ENCODE results near the gene NPAS2.

Gene NPAS2

DNA sequence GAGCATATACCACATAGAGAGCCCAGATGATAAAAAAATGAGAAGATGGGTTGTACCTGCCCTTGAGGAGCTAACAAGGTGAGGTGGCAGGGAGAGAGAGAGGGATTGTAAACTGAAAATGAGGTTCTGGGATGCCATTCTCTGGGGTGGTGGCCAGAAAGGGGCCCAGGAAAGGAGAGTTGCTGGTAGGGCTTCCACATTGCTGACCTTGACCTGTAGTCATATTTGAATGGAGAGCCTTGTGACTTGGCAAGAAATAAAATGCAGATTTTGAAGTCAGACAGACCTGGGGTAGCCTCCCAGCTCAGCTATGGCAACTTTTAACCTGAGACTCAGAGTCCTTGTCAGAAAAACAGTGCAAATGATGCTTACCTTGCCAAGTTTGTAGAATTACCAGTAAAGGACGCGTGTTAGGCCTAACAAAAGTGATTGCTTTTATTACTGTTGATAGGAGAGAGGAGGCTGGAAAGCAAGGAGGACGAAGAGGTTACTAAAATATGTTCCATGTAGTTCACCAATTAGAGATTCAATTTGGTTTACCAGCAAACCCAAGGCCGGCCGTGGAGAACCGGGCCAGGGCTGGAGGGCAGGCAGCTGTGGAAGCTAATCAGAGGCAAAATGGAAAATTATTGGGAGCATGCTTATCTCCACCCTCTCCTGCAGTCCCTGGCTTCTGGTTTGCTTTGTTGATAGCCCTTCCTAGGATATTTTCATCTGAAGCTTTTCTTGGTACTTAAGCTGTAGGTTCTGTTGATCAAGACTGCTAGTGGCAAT, 3.9 kb downstream of the NPAS2 start:
- no peak for DNase-seq

DNA sequence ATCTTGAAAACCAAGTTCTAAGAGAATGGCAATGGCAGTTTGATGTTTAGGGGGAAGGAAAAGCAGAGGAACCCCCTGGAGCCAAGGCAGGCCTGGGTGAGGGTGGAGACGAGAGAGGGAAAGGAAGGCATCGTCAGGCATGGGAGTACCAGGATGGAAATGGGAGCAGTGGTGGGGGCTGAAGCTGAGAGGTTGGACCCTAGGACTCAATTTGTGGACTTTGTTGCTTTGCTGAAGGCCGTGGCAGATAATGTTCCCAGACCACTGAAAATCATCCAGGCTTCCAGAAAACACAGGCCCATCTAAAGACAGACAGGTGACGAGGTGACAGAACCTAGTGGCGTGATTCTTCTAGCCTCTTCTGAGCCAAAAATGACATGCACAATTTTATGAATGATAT, 4.9 kb downstream of the NPAS2 start:
- no peak for DNase-seq

DNA sequence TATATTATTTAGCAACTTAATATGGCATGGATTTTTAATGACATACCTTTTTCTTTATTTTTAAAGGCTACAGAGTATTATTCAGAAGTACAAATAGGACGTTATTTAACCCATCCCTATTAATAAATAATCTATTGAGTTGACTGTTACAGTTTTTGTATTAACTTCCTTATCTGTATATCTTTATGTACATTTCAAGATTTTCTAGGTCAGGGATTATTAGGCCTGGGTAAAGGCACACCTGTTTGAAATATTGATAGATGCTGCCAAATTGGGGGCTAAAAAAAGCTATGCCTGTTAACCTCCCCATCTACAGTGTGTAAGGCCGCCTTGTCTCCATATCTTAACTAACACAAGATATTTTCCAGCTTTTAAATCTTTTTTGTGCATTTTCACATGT, 6.6 kb downstream of the NPAS2 start:
- DNase-seq = no peak

DNA sequence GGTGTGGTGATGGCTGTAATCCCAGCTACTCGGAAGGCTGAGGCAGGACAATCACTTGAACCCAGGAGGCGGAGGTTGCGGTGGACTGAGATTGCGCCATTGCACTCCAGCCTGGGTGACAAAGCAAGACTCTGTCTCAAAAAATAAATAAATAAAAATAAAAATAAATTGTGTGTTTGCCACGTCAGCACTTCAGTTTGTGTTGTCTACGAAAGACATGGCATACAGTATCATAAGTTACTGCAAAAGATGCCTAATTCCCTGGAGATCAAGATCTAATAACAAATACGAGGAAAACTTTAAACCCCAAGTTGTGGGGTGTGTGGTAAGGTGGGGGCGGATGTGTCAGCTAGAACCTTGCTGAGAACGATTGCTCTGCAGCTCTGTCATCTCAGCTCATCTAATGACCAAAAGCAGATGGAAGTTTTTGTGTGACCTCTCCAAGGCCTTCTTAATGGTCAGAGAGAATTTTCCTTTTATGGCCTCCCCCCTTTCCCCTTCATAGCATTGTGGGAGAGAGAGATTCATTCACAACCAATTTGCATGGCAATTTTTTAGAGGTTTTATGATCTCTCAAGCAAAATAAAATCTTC, 11.3 kb downstream of the NPAS2 start:
- no peak for DNase-seq

DNA sequence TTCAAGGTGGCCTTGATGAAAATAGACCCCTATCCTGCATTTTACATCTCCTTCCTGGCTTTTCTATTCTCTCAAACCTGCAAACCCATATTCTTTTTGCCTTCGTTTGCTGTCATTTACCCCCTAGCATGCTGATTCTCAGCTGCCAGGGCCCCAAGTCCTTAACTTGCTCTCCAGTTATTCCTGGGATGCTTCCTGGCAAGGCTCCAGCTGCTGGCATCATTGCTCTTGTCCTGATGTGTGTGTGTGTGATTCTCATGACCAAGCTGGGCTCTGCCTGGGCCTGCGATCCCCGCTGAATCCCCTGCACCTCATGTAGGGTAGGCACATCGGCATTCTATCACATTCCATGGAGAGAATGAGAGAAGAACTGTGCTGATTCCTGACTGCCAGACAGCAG, 11.9 kb downstream of the NPAS2 start:
- DNase-seq = no peak

DNA sequence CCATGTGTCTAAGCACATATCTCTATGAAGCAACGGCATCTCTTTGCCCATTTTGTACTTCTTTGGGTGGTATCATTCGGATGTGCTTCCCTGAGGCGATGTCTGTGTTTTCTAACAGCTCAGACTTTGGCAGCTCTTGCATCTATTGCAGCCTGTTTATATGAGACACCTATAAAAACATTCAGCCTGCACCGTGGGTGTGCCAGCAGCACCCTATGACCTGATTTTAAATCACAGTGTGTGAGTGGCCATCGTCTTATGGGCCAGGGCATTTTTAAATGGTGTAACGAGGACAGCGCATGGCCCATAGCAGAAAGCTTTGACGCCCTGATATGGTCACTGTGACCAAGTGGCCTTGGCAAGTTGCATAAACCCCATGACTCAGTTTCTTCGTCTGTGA, 12.9 kb downstream of the NPAS2 start:
- no peak for DNase-seq

DNA sequence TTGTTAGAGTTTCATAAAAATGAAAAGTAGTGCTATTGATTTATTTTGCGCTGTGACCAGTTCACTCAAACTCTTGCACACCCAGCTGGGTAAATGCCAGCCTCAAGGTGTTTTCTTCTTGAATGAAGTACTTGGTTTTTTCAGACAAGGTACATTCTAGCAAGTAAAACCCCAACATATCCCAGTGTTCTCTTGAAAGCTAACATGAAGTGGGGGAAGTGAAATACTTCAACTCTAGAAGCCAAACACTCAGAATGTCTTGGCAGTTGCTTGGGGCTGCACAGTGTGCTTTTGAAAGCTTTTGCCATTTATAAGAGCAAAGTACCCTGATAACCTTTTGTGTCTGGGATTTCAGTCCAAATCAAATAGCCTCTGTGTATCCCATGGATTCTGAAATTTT, 13.4 kb downstream of the NPAS2 start:
- no peak for DNase-seq

DNA sequence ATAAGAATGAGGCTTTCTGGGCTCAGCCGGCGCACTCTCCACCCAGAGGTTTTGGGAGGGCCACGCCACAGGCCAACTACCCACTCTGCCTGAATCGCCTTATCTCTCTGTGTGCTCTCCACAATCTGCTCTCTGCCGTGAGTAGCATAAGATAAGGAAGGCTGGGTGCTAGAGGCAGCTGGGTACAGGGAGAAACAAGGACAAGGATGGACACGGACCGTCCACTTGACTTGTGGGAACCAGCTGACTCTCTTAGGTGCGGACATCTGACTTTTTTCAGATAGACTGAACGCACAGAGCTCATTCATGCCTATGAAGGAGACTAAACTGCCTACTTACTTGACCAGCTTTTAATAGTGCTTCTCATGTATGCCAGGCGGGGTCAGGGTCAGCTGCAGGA, 14.3 kb downstream of the NPAS2 start:
- no peak for DNase-seq

DNA sequence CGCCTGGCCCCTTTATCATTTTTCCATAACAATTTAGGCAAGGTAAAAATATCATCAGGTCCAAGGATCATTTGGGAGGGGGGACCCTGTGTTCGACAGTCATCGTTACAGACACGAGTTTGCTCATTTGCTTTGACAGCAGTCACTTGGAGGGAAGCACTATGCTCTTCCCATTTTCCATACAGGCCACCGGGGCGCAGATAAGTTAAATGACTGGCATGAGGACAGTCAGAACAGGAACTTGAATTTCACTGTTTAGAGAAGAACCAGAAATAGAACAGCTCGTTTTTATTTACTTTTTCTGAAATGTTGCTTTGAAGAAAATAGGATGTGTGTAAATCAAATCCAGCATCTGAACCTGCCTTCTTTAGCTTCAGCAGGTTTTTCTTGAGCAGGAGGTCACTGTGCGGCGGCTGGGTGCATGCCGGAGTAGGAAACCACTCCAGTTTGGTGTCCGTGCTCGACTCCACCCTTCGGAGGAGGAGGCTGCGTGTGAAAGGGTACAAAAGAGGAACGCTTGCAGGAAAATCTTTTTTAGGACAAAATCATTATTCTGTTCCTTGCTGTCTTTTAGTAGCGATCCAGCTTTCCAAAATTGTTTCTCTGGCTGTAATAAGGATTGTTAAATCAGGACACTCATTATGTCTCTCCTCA, 15.2 kb downstream of the NPAS2 start:
- DNase-seq = no peak

DNA sequence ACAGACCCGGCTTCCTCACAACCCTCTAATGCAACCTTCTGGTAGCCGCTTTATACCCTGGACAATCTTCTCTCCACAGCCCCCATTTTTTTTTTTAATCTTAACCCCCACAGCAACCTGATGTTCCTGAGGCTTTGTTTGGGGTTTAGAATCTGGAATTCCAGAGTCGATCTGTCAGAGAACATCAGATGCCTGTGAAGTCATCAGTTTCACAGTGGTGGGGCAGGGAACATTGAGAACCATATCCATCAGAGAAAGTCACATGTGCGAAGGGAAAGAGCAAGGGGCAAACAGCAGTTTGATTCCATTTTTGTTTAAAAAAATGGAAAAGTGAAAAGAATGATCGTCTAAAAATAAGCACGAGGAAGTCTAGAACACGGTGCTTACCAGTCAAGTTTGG, 20.6 kb downstream of the NPAS2 start:
- DNase-seq = no peak

DNA sequence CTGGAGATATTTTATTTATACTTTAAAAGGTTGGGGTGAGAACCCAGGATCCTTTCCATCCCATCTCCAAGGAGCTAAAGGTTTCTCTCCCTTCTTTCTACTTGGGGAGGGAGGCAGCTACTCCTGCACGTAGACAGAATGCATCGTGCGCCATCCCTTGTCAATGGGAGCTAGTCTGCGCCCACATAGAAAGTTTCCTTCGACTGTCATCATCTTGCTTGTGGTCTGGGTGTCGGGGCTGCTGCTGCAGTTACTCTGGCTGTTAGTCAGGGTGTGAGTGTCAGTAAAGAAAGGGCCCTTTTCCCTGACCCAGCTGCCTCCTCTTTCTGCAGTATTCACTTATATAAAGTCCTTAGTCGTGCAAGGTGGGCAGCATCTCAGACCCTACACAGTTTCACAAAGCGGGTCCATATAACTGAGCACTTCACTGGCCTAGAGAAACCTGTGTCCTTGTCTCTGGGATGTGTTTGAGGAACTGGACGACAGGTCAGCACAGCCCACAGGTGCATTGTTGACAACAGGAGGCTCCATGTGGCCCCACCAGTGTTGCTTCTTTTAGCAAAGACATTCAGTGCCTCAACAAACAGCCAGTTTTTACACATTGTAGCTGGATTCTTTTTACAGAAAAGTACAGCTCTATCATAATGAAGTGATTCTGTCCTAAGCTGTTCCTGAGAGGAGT, 22.4 kb downstream of the NPAS2 start:
- no peak for DNase-seq

DNA sequence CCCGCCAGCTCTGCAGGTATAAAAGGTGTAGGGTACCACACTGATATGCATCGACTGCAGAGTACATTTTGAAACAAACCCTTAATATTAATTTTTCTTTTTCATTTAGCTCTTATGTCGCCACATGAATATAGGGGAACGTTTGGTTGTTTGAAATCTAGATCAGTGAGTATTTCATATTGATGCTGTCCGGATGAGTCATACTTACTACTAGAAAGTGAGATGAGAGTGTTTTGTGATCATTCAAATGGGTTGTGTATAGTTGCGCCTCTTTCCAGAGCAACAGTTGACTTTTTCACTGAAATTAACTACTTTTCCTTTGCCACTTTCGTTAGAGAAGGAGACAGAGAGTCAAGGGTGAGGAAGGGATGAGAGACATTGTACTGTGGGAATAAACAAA, 24.6 kb downstream of the NPAS2 start:
- DNase-seq = no peak

DNA sequence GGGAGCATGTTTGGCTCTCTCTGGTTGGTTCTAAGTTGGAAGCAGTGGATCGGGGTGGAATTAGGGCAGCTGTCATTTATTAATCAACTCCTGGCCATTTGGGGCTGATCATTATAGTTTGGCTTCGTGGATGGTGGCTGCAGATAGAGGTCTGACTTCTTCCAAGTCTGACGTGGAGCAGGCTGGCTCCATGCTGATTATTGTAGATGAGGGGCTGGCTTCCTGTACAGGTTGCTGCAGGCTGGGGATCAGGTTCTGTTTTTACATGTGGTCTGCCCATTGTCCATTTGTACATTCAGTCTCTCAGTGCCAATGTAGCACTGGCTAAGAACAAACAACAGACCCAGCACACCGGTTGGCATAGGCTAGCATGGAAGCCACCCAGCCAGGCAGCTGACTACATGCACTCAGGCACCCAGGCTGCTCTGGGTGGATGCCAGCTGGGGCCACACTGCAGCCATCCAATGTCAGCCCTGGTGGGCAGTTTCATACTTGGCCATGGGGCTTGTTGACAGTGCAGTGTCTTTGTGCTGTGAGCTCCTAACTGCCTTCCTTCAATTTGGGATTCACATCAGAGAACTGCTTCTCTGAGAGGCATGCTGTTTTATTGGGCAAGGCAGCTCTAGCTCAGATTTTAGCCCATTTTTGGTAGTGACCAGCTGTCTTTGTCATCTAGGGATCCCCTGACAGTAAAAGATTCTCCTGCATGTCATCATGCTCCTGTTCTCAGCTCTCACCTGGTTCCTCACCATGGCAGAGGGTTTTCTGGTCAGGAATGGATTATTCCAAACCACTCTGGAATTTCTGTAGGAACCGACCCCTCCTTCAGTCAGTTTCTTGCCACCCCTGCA, 25.4 kb downstream of the NPAS2 start:
- DNase-seq = no peak

DNA sequence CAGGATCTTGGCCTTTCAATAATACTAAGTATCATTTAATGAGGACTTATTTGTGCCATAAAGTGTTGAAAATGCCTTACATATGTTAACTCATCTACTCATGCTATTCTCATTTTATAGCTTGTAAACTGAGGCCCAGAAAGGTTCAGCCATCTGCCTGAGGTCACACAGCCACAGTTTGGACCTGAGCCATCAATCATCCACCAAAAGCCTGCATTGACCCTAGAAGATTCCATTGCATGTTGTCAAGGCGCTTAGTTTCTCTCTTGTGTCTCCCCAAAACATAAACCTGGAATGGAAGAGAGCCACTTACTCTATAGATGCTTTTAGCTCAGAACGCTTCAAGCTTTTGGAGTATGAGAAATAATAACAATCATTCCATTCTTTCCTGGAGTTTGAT, 26.8 kb downstream of the NPAS2 start:
- no peak for DNase-seq

DNA sequence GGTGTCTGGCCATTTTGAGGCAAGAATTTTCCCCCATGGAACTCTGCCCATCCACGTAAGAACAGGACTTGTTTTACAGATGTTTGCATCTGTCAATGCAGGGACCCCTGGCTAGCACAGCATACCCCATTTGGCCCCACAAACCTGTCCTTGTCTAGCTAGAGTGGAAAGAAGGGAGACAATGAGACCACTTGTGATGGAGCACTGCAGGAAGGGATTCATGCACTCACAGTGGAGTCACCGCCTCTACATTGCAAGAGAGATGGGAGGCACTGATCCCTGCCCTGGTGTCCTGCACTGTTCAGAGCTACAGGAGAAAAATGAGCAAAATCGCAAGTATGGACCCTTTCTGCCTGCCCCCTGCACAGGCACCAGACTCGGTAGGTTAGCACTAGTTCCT, 32.5 kb downstream of the NPAS2 start:
- DNase-seq = no peak

DNA sequence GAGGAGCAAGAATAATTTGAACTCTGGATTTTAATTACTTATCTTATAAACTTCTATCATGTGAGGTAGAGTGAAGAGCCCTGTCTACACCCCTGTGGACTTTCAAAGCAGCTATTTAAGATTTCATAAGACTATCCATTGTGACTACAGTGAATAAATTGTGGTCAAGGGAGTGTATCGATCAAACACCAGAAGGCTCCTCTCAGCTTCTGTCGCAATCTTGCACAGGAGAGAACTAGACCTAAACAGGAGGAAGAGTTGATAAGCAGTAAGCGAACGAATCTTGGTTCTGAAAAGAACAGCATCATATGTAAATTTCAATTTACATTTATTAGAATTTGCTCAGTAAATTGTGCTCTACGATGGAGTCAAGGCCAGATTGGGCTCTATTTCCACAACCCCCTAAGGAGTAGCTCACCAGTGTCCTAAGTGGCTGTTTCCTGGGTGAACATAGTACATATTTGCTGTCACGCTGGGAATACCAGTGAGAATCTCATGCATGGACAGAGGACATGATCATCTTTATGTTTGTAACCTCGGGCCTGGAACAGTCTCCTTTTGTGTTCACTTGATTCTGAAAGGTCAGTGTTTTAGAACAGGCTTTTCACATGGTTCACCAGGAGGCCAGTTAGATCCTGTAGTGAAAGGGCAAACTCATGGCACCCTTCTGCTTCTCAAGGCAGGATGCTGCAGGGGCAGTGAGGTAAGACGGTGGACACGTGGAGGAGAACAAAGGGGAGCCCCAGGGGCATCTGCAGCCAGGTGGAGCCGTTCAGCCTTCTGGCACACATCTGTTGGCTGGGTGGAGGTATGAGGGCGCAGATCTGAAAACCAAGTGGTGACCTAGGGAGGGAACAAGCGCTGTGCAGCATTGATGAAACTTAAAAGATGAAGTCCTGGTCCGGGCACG, 33.3 kb downstream of the NPAS2 start:
- no peak for DNase-seq

DNA sequence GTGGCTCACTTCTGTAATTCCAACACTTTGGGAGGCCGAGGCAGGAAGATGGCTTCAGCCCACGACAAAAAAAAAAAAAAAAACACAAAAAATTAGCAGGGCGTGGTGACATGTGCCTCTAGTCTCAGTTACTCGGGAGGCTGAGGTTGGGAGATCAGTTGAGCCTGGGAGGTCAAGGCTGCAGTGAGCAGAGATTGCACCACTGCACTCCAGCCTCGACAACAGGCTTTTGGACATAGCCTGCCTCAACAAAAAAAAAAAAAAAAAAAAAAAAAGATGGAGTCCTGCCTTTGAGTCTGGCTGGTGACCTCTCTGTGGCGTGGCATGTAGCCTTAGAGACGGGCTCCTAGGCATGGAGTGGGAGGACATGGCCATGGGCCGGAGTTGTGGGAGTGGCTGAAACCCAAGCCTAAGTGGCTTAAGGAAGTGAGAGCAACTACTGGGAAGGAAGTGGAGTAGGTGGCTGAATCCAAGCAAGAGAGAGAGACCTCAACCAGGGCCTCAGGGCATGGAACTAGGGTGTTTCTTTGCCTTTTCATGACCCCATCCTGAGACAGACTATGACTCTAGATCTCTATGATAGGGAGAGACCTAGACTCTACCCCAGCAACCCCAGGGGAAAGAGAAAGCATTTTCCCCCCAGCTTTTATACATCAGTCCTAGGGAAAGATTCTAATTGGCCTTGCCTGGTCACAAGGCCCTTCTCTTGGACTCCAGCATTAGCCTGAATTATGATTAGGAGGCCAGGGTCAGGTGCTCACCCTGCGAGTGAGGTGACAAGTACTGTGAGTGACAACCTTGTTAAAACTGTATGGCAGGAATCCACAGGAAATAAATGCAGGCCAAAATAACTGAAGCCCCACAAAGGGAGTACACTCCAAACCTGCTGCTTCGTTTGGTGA, 34.2 kb downstream of the NPAS2 start:
- no peak for DNase-seq

DNA sequence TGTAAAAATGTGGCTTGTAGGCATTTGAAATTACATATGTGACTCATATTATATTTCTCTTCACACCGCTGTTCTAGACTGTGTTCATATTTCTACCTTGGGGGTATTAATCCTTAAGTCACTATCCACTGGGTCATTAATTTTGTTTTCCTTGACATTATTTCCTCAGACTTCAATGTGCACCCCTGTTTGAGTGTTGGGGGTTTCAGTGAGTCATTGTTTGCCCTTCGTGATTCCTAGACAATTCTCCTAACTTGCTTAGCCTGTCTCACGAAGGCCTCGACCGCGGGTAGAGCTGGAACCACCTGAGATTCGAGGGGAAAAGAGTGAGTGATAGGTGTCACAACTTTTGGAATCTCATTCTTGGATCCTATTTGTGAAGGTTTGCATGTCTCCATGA, 35.1 kb downstream of the NPAS2 start:
- no peak for DNase-seq

DNA sequence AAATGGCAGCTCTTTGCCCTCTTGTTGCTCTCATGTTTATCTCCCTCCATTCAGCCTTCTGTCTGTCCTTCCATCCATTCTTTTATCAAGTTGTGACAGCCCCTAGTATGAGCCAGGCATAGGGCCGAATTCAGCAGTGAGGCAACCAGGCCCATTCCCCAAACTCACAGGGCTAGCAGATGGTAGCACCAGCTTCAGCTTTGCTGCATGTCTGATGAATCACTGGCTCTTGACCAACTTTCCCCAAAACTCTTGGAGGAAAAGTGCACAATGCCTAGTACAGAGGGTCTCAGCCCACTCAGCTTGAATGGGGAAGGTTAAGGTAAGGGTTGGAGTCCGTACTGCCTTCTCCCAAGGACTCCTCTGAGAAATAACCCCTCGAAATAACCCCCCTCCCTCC, 35.7 kb downstream of the NPAS2 start:
- no peak for DNase-seq

DNA sequence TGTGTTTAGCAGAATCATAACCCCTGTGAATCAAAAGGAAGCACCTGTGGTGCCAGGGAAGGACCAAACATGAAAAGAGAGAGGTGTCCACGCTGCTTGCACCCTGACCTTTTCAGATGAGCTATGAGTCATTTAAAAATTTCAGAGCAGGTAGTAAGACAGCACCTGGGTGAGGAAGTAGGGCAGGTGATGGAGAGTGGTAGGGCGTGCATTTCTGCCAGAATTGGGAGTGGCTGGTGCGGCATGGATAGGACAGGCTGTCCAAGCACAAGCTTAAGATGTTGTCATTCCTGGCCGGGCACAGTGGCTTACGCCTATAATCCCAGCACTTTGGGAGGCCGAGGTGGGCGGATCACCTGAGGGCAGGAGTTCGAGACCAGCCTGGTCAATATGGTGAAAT, 36.8 kb downstream of the NPAS2 start:
- DNase-seq = no peak

DNA sequence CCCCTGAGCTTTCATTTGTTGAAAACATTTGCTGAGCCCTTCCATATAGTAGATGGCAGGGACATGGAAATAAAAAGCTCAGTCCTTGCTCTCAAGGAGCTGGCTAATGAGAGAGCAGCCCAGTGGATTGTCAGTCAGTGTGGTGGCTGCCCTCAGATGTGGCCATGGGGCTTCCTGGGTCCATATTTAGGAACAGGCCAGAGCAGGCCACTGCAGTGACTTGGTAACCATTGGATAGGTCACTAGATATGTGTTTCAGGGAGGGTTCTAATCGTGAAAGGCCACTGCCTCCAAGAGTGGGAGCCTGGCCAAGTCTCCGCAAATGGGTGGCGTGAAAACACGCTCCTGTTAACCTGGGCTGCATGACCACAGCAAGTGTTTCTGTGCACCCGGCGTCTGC, 37.4 kb downstream of the NPAS2 start:
- DNase-seq = no peak

Measured in activated T-cell treated with anti-CD3 and anti-CD28 coated beads, Interleukin-2, amount 50 U/mL, for 48 hours (primary cell).